GM20000 (cell line): ENCODE data around the gene EZR.
A peak's percentile ranks its signal among the peaks of the same experiment; 100 is the strongest.

ENCODE experiments used
- DNase-seq: peaks from one replicate; pipeline ENCODE4 v3.0.0; 2012; ENCODE audit warnings: low spot score
- TF ChIP-seq, protein P1 (sequence below): IDR thresholded peaks from 2 replicates; pipeline ENCODE4 v1.5.1; 2012; ENCODE audit warnings: mild to moderate bottlenecking, control low read depth; ENCODE audit errors: extremely low read depth, missing control alignments

EZR gene

DNA sequence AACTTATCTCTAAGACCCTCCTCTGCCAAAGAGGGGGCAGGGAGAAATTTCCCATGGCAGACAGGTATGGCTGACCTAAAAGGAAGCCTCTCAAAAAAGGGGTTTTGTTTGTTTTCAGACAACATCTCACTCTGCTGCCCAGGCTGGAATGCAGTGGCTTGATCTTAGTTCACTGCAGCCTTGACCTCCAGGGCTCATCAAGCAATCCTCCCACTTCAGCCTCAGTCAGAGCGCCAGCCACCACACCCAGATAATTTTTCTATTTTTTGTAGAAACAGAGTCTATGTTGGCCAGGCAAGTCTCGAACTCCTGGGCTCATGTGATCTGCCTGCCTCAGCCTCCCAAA is 3.8 kb downstream of the EZR start:
- TF ChIP-seq, protein P1, sequence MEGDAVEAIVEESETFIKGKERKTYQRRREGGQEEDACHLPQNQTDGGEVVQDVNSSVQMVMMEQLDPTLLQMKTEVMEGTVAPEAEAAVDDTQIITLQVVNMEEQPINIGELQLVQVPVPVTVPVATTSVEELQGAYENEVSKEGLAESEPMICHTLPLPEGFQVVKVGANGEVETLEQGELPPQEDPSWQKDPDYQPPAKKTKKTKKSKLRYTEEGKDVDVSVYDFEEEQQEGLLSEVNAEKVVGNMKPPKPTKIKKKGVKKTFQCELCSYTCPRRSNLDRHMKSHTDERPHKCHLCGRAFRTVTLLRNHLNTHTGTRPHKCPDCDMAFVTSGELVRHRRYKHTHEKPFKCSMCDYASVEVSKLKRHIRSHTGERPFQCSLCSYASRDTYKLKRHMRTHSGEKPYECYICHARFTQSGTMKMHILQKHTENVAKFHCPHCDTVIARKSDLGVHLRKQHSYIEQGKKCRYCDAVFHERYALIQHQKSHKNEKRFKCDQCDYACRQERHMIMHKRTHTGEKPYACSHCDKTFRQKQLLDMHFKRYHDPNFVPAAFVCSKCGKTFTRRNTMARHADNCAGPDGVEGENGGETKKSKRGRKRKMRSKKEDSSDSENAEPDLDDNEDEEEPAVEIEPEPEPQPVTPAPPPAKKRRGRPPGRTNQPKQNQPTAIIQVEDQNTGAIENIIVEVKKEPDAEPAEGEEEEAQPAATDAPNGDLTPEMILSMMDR = no peak
- no peak for DNase-seq

DNA sequence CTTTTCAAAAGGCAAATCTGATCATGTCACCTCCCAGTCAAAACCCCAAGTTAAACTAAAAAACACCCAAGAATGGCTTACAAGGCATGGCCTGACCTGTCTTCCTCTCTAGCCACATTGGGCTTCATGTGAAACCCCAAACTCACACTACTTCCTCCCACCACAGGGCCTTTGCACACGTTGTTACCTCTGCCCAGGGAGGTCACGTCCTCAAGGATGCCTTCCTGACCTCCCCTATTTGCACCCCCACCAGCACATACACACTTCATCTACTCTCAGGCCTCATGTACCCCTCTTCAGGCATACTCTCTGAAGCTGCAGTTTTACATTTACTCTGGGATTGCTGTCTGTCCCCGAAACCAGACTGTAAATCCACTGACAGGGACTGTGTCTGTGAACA is 6.1 kb downstream of the EZR start:
- DNase-seq = no peak
- TF ChIP-seq, protein P1 = no peak

DNA sequence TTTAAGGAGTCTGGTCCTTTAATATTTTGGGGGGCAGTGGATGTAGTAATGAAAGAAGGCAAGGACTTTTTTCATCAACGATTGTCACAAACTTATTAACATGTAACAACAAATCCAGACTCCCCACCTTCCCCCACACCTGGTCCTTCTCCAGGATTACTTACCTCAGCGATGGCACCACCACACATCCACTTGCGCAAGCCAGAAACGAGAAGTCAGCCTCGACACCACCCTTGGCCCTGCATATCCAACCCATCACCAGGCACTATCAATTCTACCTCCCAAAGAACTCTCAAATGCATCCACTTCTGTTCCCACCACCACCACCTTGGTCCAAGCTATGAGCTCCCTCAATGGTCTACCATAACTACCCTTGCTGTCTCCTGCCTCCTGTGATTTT is 6.6 kb downstream of the EZR start:
- no peak for DNase-seq
- TF ChIP-seq, protein P1 = no peak

DNA sequence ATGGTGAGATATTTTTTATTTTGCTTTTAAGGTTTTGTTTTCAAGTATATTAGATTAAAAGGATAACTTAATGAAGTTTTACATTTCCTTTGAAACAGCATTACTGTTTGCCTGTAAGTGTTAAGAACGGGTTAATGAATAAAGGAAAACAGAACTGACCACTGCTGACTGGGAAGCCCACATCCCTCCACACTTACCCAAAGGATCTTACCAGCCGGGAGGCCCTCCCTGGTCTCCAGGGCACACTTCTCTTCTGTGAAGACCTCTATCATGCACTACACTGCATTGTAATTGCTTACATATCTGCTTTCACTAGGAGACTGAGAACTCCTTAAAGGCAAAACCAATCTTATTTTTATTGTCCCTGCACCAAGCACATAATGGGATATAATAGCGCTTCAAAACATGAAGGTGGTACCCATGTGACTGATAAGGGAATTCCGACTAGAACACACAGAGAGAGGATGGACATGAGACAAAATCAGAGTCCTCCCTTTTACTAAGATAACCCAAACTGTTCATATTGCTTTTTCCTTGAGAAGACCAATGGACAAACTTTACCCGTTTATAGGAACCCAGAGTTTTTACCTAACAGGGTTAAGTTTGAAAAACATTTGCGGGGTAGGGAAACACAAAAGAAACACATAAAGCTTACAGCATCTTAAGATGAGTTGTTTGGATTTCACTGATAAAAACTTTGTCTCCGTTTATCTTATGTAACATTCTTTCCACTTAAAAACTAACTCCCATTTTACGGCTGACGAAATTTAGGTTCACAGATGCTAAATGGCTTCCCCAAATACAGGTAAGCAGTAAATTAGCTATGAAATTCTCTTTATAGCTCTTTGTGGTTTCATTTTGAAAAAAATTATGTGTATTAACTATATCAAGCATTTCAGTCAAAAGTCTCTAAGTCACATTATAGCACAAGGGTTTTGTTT is 8.7 kb downstream of the EZR start:
- TF ChIP-seq, protein P1 = no peak
- DNase-seq = no peak

DNA sequence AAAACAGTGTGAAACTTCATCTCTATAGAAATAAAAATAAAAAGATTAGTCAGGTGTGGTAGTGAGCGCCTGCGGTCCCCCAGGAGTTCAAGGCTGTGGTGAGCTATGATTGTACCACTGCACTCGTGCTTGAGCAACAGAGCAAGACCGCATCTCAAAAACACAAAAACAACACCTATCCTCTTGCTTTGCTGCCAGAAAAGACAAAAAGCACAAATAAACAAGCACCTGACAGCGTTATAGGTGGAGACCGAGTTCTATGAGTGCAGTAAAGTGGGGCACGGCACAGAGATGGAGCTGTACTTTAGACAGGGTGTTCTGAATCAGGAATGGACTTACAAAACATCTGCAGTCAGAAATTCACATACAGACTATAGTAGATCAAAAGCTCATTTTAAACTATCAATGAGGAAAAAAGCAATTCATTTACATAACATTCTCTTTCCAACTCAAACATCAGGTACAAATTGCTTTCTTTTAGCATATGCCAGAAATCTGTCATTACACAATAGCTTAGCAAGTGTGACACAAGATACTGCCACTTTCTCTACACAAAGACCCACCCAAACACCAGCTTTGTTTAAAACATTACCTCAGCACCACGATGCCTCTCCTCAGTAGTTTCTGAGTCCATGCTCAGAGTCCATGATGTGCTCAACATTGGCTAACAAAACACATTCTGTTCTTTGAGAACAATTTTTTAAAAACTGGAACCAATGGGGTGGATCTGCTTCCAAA is 10.1 kb downstream of the EZR start:
- DNase-seq = peak; percentile 34
- TF ChIP-seq, protein P1 = no peak

DNA sequence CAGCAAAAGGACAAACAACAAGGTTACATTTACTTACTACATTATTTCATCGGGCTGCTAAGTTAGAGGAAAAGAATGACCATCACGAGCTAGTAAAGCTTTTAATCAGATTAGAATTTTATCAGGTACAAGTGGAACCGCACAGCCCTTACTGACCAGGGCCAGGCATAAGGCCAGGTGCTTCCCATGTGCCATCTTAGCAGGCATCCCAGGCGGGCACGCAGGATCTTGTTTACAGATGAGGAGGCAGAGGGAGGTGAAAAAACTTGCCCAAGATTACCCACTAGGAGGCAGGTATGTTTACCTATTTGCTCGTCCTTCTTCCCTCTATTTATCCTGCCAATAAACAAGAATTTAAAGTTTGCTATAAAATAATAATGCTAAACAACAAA is 10.7 kb downstream of the EZR start:
- TF ChIP-seq, protein P1 = no peak
- DNase-seq = no peak
